Lung (tissue), 12 donors: ENCODE data around the gene RNF212B. TPM values are rescaled to one million over a fixed set of nuclear protein-coding genes. Genes with fewer than 3 reads are reported as not detected.

ENCODE experiments used
- ATAC-seq: fragments of 200-7000 bp; cut with Tn5 transposase; one replicate; pipeline ENCODE4 v1.9.1; 2020; ENCODE audit warnings: moderate number of reproducible peaks; ENCODE audit not compliant: insufficient read depth, low FRiP score
- DNase-seq, 3 donors: peaks; one replicate each; pipeline ENCODE4 v3.0.0-alpha.2; 2013 to 2017
- H3K27ac ChIP-seq, 2 donors: one replicate each; pipeline ENCODE4 v1.5.1; 2013; ENCODE audit warnings: mild to moderate bottlenecking in 2 of 2, moderate library complexity in 2 of 2, control low read depth in 1 of 2, inconsistent platforms in 1 of 2, low read depth in 1 of 2, low read length in 1 of 2
- H3K27me3 ChIP-seq, 3 donors: one replicate each; pipeline ENCODE4 v1.5.1; 2013; ENCODE audit warnings: low read length in 2 of 3; ENCODE audit not compliant: control insufficient read depth in 3 of 3, insufficient read depth in 3 of 3
- H3K36me3 ChIP-seq, 4 donors: one replicate each; pipeline ENCODE4 v1.5.1; 2013; ENCODE audit warnings: low read length in 4 of 4, mild to moderate bottlenecking in 1 of 4, moderate library complexity in 1 of 4; ENCODE audit not compliant: control insufficient read depth in 4 of 4, insufficient read depth in 4 of 4
- H3K4me1 ChIP-seq, 5 donors: one replicate each; pipeline ENCODE4 v1.5.1; 2013; ENCODE audit warnings: low read length in 5 of 5, mild to moderate bottlenecking in 2 of 5, moderate library complexity in 1 of 5; ENCODE audit not compliant: control insufficient read depth in 5 of 5, insufficient read depth in 5 of 5
- H3K4me3 ChIP-seq: one replicate; pipeline ENCODE4 v1.5.1; 2013; ENCODE audit warnings: mild to moderate bottlenecking, control low read depth, moderate library complexity
- H3K9ac ChIP-seq, 2 donors: one replicate each; pipeline ENCODE4 v1.5.1; 2013; ENCODE audit warnings: low read length in 2 of 2, control low read depth in 1 of 2; ENCODE audit not compliant: insufficient read depth in 1 of 2
- H3K9me3 ChIP-seq, 4 donors: one replicate each; pipeline ENCODE4 v1.5.1; 2013; ENCODE audit warnings: low read length in 3 of 4, mild to moderate bottlenecking in 1 of 4, moderate library complexity in 1 of 4; ENCODE audit not compliant: control insufficient read depth in 4 of 4, insufficient read depth in 3 of 4
- whole genome bisulfite sequencing, 2 donors: extraction: QIAGEN DNeasy Blood & Tissue Kit; methylation state at CpG; one replicate each; pipeline ENCODE4 v1.1.7; 2013; 5-methylcytosine and 5-hydroxymethylcytosine counted together
- polyA plus RNA-seq, 2 donors: library from polyadenylated mRNA; stranded (reverse); fragments of 200-250 nt; gene quantifications; one replicate each; pipeline ENCODE4 v1.2.1, GENCODE V29; 2013
- total RNA-seq, 2 donors: library from RNA; depleted of rRNA in 1 of 2; stranded (reverse); fragments of >200 nt in 1 of 2; gene quantifications; one replicate each; pipeline ENCODE4 v1.2.1, GENCODE V29; 2014 to 2021
- TF ChIP-seq, protein P1 (sequence below): IDR thresholded peaks from 2 replicates; pipeline ENCODE4 v1.5.1; 2012; ENCODE audit warnings: mild to moderate bottlenecking; ENCODE audit errors: control extremely low read depth, extremely low read depth
- donor health status: control.
- donor health status: control.
- donor health status: Bipolar disorder and iron deficiency.
- donor health status: healthy.
- donor health status: DM: yes; HTN: yes; CAD: no.

The RNF212B gene
- total and polyA plus RNA-seq, 4 donors: 0.09 TPM; not detected in 3

DNA sequence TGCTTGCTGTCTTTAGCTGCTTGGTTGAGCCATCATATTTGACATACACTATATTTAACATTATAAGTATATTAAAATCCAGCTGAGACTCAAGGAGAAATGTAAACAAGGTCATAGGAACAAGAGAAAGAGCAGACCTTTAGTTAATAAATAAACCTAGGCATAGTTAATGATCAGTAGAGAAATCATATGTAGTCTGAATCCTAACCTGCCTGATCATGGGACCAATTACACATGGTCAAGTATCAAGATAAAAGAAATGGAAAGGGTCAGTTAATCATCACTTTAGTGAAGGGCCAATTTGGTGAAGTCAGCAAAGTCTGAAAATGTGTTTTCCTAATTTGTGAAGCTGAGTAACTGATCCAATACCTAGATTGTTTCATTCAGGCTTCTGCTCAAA, 7.5 kb downstream of the RNF212B start:
- DNase-seq (no peak), ATAC-seq (no peak)
- no peak overlapping the region for H3K4me3 ChIP-seq
- TF ChIP-seq, protein P1, sequence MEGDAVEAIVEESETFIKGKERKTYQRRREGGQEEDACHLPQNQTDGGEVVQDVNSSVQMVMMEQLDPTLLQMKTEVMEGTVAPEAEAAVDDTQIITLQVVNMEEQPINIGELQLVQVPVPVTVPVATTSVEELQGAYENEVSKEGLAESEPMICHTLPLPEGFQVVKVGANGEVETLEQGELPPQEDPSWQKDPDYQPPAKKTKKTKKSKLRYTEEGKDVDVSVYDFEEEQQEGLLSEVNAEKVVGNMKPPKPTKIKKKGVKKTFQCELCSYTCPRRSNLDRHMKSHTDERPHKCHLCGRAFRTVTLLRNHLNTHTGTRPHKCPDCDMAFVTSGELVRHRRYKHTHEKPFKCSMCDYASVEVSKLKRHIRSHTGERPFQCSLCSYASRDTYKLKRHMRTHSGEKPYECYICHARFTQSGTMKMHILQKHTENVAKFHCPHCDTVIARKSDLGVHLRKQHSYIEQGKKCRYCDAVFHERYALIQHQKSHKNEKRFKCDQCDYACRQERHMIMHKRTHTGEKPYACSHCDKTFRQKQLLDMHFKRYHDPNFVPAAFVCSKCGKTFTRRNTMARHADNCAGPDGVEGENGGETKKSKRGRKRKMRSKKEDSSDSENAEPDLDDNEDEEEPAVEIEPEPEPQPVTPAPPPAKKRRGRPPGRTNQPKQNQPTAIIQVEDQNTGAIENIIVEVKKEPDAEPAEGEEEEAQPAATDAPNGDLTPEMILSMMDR: no peak
- H3K4me1 ChIP-seq: peaks cover 0 to 7% (median 0%) of the 10 kb centered on the region in 5 donors
- no peaks in the 10 kb centered on the region for H3K9me3 ChIP-seq
- H3K9ac ChIP-seq: no peak overlapping the region
- no peaks in the 10 kb centered on the region for H3K36me3 ChIP-seq
- no peak overlapping the region for H3K27ac ChIP-seq
- no peaks in the 10 kb centered on the region for H3K27me3 ChIP-seq

GRCh38 chr14:23248601-23249000, 10.9 kb downstream of the RNF212B start:
- TF ChIP-seq, protein P1: no peak
- DNase-seq (no peak), ATAC-seq (no peak)
- no peaks in the 10 kb centered on the region for H3K9me3 ChIP-seq
- no peak overlapping the region for H3K4me3 ChIP-seq
- H3K27me3 ChIP-seq: no peaks in the 10 kb centered on the region
- H3K36me3 ChIP-seq: no peaks in the 10 kb centered on the region
- no peak overlapping the region for H3K9ac ChIP-seq
- peaks cover 0 to 7% (median 0%) of the 10 kb centered on the region in 5 donors for H3K4me1 ChIP-seq
- no peak overlapping the region for H3K27ac ChIP-seq
- 91 to 94% methylated on average over 7 of the region's 7 CpGs for WGBS, 2 donors

DNA sequence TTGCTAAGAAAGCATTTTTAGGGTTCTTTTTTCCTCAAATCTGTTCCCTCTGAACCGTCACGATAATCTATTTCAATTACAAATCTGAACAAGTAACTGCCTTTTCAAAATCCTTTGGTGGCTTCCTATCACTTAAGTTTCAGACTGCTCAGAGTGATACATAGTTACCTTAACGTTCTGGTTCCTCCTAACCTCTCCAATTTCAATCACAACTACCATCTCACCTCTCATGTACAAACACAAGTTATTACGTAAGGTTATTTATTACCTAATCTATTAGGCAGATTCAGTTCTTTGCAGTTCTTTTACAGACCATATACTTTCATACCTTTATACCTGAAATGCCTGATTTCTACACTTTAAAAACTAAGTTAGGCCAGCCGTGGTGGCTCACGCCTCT, 12.1 kb downstream of the RNF212B start:
- Histone ChIP-seq H3K4me1 (peaks cover 0 to 7% (median 0%) of the 10 kb centered on the region in 5 donors), H3K4me3 (no peak overlapping the region), H3K36me3 (no peaks in the 10 kb centered on the region), H3K9me3 (no peaks in the 10 kb centered on the region), H3K27ac (no peak overlapping the region), H3K27me3 (no peaks in the 10 kb centered on the region), H3K9ac (no peak overlapping the region)
- ATAC-seq (no peak), DNase-seq (no peak)
- WGBS, 2 donors: 75 to 80% methylated on average over 6 of the region's 6 CpGs
- TF ChIP-seq, protein P1: no peak

- ATAC-seq (no peak), DNase-seq (no peak)
- 66 to 73% methylated on average over 3 of the region's 3 CpGs for WGBS, 2 donors
- no peak overlapping the region for H3K9ac ChIP-seq
- peaks cover 0 to 7% (median 0%) of the 10 kb centered on the region in 5 donors for H3K4me1 ChIP-seq
- H3K9me3 ChIP-seq: no peaks in the 10 kb centered on the region
- H3K27ac ChIP-seq: no peak overlapping the region
- H3K4me3 ChIP-seq: no peak overlapping the region
- H3K36me3 ChIP-seq: no peaks in the 10 kb centered on the region
- TF ChIP-seq, protein P1: no peak
- H3K27me3 ChIP-seq: peaks cover 0 to 3% (median 0%) of the 10 kb centered on the region in 3 donors
Measured at GRCh38 chr14:23252006-23252405, 14.3 kb downstream of the RNF212B start.
